GM18511 (cell line): ENCODE results near the gene HES6.

ENCODE experiments used
- ATAC-seq: cut with Tn5 transposase; IDR thresholded peaks from one replicate; pipeline ENCODE4 v1.9.1; 2021; ENCODE audit warnings: mild to moderate bottlenecking, moderate library complexity; ENCODE audit not compliant: unreplicated experiment

Gene HES6

GRCh38 chr2:238256111-238256510 is 16.3 kb upstream of the HES6 start:
- ATAC-seq = no peak

DNA sequence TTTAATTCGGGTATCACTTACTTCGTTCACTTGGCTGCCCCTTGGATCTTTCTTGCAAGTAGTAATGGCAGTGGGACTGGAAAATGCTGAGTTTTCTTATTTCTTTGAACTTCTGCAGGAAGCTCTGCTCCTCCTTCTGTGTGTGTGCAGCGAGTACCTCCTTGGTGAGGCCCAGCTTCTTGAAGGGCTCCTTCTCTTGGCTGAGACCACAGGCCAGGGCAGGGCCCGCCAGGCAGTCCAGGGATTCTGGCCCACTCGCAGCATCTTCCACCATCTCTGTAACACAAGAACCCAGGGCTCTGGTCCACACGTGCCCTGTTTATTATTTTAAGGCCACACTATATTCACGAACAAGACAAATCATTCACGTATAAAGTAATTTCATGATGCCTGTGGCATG is 15.8 kb upstream of the HES6 start:
- ATAC-seq = no peak

GRCh38 chr2:238255151-238255551 is 15.3 kb upstream of the HES6 start:
- no peak for ATAC-seq

DNA sequence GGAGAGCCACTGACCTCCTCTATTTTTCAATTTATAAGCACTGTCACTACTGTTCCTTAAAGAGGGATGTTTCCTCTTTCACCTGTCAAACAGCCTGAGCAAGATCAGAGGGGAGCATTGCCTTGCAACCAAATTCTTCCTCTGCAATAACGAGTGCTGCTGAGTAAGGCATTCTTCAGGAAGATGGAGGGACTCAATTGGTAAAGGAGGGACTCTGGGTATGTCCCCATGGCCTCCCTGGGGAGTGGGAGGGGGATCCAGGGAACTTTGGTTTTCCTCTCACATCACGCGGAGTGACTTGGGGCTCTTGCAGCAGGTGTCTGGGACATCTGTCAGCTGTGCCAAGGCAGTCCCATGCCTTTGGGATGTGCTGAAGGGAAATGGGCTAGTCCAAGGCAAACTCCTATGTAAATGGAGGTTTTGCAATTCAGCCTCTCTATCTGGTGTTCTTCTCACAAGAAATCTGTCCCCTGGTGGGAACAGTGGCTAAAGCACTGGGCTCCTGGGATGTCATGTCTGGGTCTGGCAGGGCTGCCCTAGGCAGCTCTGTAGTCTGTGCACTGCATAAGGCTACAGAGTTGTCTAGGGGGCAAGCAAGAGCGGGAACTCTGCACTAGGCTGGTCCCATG is 14.4 kb upstream of the HES6 start:
- ATAC-seq = no peak

DNA sequence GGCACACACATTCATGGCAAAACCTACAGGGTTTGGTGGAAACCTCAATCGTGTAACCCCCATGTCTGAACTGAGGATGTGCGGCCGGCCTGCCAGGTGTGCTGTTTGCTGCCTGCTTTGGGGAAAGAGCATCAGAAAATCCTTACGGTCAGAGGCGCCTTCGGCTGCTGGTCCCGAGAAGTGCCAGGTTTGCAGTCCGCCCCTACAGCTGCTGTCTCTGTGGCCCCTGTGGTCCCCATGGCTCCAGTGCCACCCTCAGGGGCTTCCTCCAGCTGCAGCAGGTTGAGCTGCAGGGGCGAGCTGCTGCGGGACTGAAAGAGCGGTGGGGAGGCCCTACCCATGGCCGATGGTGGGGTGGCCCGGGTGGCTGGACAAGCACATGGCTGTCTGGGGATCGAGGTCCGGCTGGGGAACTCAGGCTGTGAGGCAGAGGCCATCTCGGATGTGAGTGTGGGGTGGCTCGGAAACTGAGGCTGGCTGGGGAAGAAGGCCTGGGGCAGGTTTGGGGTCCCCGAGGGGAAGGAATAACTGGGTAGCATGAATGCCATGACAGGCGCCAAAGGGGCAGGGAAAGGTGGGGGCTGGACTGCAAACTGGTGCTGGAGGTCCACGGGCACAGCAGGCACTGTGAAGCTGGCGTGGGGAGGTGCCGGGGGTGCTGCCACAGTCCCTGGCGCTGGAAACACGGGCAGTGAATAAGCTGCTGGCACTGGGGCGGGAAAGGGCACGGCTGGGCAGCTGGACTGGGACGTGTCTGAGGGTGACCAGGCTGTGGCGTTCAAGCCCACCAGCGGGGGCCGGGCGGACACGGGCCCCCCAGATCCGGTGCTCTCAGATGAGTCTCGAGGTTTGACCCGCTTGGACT is 13.2 kb upstream of the HES6 start:
- no peak for ATAC-seq

DNA sequence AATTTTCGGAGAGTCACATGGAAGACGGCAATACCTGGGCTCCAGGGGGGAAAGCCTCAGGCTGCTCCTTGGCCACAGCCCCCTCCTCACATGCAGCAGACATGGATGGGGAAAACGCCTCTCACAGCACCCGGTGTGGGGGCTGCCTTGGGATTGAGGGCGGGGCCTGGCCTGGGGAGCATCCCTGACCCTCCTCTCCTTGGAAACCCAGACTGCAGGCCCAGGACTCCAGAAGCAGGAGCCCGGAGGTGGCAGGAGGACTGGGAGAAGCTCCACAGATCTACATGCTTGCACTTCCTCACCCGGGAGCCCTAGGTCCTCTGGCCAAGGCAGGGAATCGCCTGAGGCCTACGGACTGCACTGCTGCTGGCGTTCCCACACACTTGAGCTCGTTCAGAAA is 12.1 kb upstream of the HES6 start:
- ATAC-seq = no peak

DNA sequence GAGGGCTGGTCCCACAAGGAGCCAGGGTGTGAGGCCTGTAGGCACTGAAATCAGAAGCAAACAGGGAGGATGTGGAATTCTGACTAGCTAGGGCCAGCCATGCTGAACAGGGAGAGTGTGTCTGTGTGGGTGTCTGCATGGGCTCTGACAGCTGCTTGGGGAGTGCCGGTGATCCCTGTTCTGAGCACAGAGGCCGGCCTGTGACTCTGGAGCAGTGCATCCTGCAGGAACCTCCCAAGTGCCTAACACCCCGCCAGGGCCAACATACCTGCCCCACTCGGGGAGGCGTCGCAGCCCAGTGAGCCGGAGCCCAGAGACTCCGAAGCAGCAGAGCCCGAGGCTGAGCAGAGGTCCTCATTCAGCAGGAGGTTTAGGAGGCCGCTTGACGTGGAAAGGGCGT is 11.5 kb upstream of the HES6 start:
- no peak for ATAC-seq

GRCh38 chr2:238250896-238251295 is 11.1 kb upstream of the HES6 start:
- ATAC-seq = no peak

DNA sequence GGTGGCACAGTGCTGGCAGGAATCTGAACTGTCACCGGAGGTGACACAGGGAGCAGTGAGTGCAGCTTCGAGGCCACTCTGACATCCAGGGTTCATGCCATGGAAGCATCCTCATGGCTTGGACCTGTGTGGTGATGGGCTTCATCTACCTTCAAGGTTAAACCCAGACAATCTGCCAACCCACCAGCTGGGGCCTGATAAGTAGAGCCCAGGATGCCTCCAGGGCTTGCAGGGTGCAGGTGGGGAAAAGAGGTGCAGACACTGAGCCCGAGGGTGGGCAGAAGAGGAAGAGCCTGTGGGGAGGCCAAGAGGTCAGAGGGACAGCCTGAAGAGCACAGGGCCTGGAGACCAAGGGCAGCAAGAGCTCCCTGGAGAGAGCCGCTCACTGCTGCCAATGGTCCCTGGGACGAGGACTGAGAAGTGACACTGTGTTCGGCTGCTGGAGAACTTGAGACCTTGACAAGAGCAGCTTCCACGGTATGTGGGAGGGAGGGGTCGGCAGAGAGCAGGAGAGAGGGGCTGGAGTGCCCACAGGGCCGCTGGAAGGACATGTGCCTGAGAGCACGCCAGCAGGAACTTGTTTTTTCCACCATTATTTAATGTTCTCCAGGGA is 8.1 kb upstream of the HES6 start:
- no peak for ATAC-seq

GRCh38 chr2:238247002-238247822 is 7.4 kb upstream of the HES6 start:
- no peak for ATAC-seq

- no peak for ATAC-seq
Measured at GRCh38 chr2:238244151-238244550, 4.3 kb upstream of the HES6 start.

DNA sequence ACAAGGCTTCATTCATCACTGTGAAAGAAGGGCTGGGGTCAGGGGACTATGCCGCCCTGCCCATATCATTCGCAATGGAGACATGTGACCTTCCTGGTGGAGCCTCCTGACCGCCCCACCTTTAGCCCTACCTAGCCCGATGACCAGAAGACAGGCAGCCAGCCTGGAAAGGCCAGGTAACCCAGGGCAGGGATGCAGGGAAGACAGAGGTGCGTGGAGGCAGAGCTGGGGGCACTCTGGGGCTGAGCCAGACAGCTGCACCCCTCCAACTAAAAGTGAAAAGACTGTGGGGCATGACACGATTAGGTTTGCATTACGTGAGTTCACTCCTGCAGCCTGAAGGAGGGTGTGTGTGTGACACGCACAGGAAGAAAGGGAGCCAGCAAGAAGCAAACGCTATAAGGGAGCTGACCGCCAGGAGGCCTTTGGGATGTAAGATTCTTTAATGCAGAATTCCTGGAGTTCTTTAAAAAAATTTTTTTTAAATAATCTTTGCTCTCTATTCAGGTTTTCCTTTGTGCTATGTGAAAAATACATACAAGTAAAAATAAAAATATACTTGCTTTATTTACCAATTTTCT is 3.7 kb upstream of the HES6 start:
- no peak for ATAC-seq

GRCh38 chr2:238242731-238243495 is 3.1 kb upstream of the HES6 start:
- ATAC-seq = no peak

DNA sequence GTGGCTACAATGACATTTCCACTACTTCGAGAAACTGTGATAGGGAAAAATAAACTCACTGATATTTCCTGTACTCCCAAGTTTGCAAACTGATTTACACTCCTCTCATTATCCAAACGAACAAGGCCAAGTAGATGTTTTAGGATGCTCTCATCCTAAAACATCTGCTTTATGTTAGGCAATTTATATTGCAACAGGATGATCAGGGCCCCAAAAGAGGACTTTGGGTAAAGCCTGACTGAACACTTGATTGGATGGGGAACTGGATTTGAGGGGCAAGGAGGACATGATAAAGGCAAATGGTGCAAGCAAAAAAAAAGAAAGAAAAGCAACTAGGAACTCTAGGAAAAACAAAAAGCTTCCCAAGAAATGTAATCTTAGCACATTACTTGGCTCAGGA is 2.1 kb upstream of the HES6 start:
- no peak for ATAC-seq

- no peak for ATAC-seq
Measured at GRCh38 chr2:238240757-238241711, 1.2 kb upstream of the HES6 start.

DNA sequence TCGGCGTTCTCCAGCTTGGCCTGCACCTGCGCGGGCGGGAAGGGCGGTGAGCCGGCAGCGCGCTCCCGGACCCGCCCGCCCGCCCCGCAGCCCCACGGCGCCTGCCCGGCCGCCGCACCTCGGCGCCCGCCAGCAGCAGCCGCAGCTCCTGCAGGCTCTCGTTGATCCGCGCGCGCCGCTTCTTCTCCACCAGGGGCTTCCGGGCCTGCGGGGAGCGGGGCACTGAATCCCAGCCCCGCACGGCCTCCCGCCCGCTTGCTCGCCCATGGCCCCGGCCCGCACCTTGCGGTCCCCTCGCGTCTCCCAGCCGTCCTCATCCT is 335 bp downstream of the HES6 start:
- ATAC-seq = peak; percentile 23

- ATAC-seq = no peak
Measured at GRCh38 chr2:238238766-238239542, 884 bp downstream of the HES6 start.

- no peak for ATAC-seq
Measured at GRCh38 chr2:238238311-238238765, 1.5 kb downstream of the HES6 start.
